Tibial nerve (tissue), 4 donors: ENCODE measurements around the gene SH3GLB2. TPM values are rescaled to one million over a fixed set of nuclear protein-coding genes. Genes with fewer than 3 reads are reported as not detected.

Experiments used
- DNase-seq, 2 donors: peaks; one replicate each; pipeline ENCODE4 v3.0.0-alpha.2; 2019; ENCODE audit warnings: low spot score in 2 of 2
- H3K27ac ChIP-seq, 4 donors: fragments of 200-600 bp; sonication (generic) in 3 of 4; one replicate each; pipeline ENCODE4 v1.5.1; 2017 to 2019; ENCODE audit warnings: mild to moderate bottlenecking in 1 of 4
- H3K27me3 ChIP-seq, 2 donors: fragments of 200-600 bp; sonication (generic) in 1 of 2; one replicate each; pipeline versions ENCODE4 v1.5.1 to v1.6.0; 2017 to 2019
- H3K36me3 ChIP-seq, 3 donors: fragments of 200-600 bp; sonication (generic); one replicate each; pipeline ENCODE4 v1.5.1; 2018 to 2019
- H3K4me1 ChIP-seq, 4 donors: fragments of 200-600 bp; sonication (generic) in 3 of 4; one replicate each; pipeline ENCODE4 v1.5.1; 2017 to 2019
- H3K4me3 ChIP-seq, 4 donors: fragments of 200-600 bp; sonication (generic) in 3 of 4; one replicate each; pipeline ENCODE4 v1.5.1; 2017 to 2019; ENCODE audit warnings: mild to moderate bottlenecking in 1 of 4, moderate library complexity in 1 of 4
- H3K9me3 ChIP-seq, 4 donors: fragments of 200-600 bp; sonication (generic) in 3 of 4; one replicate each; pipeline ENCODE4 v1.5.1; 2017 to 2019
- EP300 ChIP-seq, 2 donors: sonication (generic); formaldehyde crosslinking; IDR thresholded peaks; one replicate each; pipeline ENCODE4 v1.6.1; 2017; ENCODE audit warnings: antibody characterized with exemption in 2 of 2, mild to moderate bottlenecking in 1 of 2
- POLR2A ChIP-seq, 2 donors: fragments of 450-650 bp; IDR thresholded peaks; one replicate each; pipeline ENCODE4 v1.6.1; 2017; ENCODE audit warnings: antibody characterized with exemption in 2 of 2, mild to moderate bottlenecking in 2 of 2, moderate library complexity in 2 of 2
- WGBS, 2 donors: methylation state at CpG; one replicate each; pipeline ENCODE4 v1.1.5; 2018; 5-methylcytosine and 5-hydroxymethylcytosine counted together
- total RNA-seq, 4 donors: library from RNA; depleted of rRNA; stranded (reverse); fragments of >200 nt; gene quantifications; one replicate each; pipeline ENCODE4 v1.1.0, GENCODE V29; 2016
- TF ChIP-seq, protein P1 (sequence below), 5 experiments: fragments of 200-600 bp in 3 of 5; fragments of 450-650 bp in 2 of 5; sonication (generic) in 3 of 5; IDR thresholded peaks; one replicate each; pipeline ENCODE4 v1.5.1; 2016 to 2019; ENCODE audit warnings: antibody characterized with exemption in 5 of 5, mild to moderate bottlenecking in 3 of 5, moderate library complexity in 2 of 5

The SH3GLB2 gene
- total RNA-seq, 4 donors from 2014 or later = 117 to 175 (median 129) TPM

DNA sequence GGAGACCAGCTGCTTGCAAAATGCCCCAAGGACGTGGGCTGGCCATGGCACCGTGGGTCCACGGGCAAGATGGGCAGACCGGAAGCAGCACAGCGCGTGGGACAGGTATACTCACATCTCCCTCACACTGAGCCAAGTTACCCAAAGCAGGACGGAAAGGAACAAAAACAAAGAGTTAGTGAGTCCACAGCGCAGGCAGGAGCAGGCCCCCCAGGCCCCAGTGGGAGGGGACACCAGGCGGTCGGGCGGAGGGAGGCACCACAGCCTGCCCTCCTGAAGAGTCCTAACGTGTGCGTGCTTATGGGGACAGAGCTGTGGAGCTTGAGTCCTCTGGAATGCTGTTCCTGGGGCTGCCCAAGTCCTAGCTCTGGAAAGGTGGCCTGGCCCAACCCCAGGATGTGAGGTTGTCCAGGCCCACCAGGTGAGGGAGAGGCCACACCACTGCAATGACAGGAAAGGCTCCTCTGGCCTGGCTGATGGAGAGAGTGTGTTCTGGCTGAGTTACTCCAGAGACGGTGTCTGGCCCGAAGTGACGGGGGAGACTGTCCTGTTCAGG, 15.2 kb downstream of the SH3GLB2 start:
- H3K4me1 ChIP-seq = peaks cover 0 to 8% (median 0%) of the 10 kb centered on the region in 4 donors
- H3K27ac ChIP-seq = no peak overlapping the region
- H3K4me3 ChIP-seq = no peak overlapping the region
- 88 to 90% methylated on average over 16 of the region's 16 CpGs for whole genome bisulfite sequencing, 2 donors
- TF ChIP-seq, protein P1, sequence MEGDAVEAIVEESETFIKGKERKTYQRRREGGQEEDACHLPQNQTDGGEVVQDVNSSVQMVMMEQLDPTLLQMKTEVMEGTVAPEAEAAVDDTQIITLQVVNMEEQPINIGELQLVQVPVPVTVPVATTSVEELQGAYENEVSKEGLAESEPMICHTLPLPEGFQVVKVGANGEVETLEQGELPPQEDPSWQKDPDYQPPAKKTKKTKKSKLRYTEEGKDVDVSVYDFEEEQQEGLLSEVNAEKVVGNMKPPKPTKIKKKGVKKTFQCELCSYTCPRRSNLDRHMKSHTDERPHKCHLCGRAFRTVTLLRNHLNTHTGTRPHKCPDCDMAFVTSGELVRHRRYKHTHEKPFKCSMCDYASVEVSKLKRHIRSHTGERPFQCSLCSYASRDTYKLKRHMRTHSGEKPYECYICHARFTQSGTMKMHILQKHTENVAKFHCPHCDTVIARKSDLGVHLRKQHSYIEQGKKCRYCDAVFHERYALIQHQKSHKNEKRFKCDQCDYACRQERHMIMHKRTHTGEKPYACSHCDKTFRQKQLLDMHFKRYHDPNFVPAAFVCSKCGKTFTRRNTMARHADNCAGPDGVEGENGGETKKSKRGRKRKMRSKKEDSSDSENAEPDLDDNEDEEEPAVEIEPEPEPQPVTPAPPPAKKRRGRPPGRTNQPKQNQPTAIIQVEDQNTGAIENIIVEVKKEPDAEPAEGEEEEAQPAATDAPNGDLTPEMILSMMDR (IDR thresholded peaks at IDR 0.05) = no peak
- TF ChIP-seq EP300 (IDR thresholded peaks at IDR 0.05) (no peak), POLR2A (IDR thresholded peaks at IDR 0.05) (no peak)
- no peak for DNase-seq
- H3K9me3 ChIP-seq = no peaks in the 10 kb centered on the region
- peaks cover 4 to 76% (median 21%) of the 10 kb centered on the region in 3 donors for H3K36me3 ChIP-seq
- no peaks in the 10 kb centered on the region for H3K27me3 ChIP-seq

DNA sequence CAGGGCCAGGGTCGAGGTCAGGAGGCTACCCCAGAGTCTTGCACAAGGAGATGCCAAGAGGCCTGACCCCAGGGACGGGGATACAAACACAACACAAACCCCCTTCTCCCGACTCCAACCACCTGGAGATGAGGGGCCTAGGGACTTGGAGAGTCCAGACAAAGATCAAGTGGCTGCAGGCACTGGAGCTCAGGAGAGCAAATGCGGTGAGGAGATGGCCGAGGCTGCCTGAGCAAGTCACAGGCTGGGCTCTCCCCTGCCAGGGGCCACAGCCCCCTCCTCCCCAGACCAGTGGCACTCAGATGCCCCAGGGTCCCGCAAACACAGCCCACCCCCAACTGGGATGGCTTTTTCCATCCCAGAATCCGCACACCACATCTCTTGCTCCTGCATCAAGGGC, 15.8 kb downstream of the SH3GLB2 start:
- H3K4me1 ChIP-seq = peaks cover 0 to 14% (median 5%) of the 10 kb centered on the region in 4 donors
- no peak for TF ChIP-seq POLR2A (IDR thresholded peaks at IDR 0.05)
- TF ChIP-seq, protein P1 (IDR thresholded peaks at IDR 0.05) = no peak
- TF ChIP-seq EP300 (IDR thresholded peaks at IDR 0.05) = no peak
- H3K9me3 ChIP-seq = no peaks in the 10 kb centered on the region
- peaks cover 4 to 77% (median 21%) of the 10 kb centered on the region in 3 donors for H3K36me3 ChIP-seq
- no peak overlapping the region for H3K4me3 ChIP-seq
- no peaks in the 10 kb centered on the region for H3K27me3 ChIP-seq
- no peak overlapping the region for H3K27ac ChIP-seq
- DNase-seq = no peak
- 73 to 74% methylated on average over 7 of the region's 7 CpGs for WGBS, 2 donors

DNA sequence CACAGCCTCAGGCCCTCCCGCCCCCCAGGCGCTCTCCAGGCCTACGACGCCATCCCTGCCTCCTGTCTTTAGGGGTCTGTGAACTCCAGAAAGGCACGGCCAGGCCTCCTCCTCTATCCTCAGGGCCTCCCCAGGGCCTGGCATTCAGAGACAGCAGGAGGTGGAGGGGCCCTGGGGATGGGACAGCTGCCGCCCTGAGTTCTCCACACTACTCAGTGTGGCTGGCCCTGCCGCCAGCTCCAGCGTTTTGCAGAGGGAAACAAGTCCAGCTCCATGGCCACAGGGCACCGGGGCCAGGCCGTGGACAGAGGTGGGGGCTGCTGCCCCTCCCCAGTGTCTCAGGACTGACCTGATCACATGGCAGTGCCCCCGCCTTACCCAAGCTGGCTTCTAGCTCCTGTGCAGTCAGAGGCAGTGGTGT, 16.4 kb downstream of the SH3GLB2 start:
- Histone ChIP-seq H3K27ac (no peak overlapping the region), H3K4me3 (no peak overlapping the region), H3K27me3 (no peaks in the 10 kb centered on the region), H3K9me3 (no peaks in the 10 kb centered on the region), H3K36me3 (peaks cover 4 to 79% (median 21%) of the 10 kb centered on the region in 3 donors), H3K4me1 (peaks cover 0 to 20% (median 10%) of the 10 kb centered on the region in 4 donors)
- TF ChIP-seq EP300 (IDR thresholded peaks at IDR 0.05) (no peak), POLR2A (IDR thresholded peaks at IDR 0.05) (no peak)
- TF ChIP-seq, protein P1 (IDR thresholded peaks at IDR 0.05) = no peak
- 80 to 81% methylated on average over 5 to 11 of the region's 11 CpGs for WGBS, 2 donors
- no peak for DNase-seq

DNA sequence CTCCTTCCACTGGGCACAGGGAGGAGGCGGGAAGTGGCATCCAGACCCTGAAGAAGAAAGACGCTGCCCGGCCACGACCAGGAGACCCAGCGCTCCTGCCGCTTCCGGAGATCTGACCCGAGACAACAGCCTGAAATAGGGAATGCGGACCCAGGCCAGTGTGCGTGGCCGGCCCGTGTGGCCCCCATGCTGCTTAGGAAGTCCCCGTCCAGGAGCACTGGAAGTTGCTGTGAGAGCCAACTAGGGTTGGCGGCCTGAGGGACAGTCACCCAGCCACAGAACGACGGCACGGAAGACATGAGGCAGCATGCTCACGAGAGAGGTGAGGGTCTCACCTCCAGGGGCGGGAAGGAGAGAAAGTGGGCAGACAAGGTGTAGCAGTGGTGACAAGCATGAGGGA, 17.0 kb downstream of the SH3GLB2 start:
- H3K27ac ChIP-seq = no peak overlapping the region
- H3K27me3 ChIP-seq = no peaks in the 10 kb centered on the region
- DNase-seq = no peak
- peaks cover 0 to 26% (median 10%) of the 10 kb centered on the region in 4 donors for H3K4me1 ChIP-seq
- H3K9me3 ChIP-seq = no peaks in the 10 kb centered on the region
- no peak overlapping the region for H3K4me3 ChIP-seq
- TF ChIP-seq, protein P1 (IDR thresholded peaks at IDR 0.05) = no peak
- TF ChIP-seq EP300 (IDR thresholded peaks at IDR 0.05) (no peak), POLR2A (IDR thresholded peaks at IDR 0.05) (no peak)
- H3K36me3 ChIP-seq = peaks cover 4 to 85% (median 21%) of the 10 kb centered on the region in 3 donors
- 90 to 93% methylated on average over 19 of the region's 19 CpGs for WGBS, 2 donors

DNA sequence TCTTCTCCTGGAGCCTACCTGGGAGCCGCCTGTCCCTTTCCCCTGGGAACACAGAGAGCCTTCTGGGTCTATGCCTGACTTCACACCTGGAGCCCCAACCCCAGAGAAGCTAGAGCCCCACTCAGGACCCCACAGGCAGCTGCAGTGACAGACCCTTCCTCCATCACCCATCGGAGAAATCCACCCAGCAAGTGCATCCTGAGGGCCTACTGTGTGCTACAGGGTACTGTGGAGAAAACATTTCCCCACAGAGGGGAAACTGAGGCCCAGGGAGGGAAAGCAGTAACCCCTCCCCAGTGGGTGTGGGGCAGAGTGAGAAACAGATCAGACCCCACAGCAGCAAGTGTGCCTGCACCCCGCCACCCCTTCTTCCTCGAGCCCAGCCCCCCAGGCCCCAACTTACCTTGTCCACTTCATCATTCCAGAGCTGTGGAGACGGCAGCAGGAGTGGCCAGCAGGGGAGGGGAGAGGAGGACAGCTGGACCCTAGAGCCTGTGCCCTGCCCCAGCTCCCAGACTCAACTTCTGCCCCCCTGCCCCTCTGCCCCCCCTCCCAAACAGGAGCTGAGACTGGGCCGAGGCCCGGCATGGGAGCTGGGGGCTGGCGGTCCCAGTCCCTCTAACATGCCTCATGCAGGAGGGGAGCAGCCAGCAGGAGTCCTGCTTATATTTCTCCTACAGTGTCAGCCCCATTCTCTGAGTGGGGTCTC, 17.7 kb downstream of the SH3GLB2 start:
- H3K27me3 ChIP-seq = no peaks in the 10 kb centered on the region
- H3K36me3 ChIP-seq = peaks cover 4 to 92% (median 21%) of the 10 kb centered on the region in 3 donors
- peaks cover 0 to 27% (median 10%) of the 10 kb centered on the region in 4 donors for H3K4me1 ChIP-seq
- no peak overlapping the region for H3K27ac ChIP-seq
- TF ChIP-seq EP300 (IDR thresholded peaks at IDR 0.05) (no peak), POLR2A (IDR thresholded peaks at IDR 0.05) (no peak)
- TF ChIP-seq, protein P1 (IDR thresholded peaks at IDR 0.05) = no peak
- no peak overlapping the region for H3K4me3 ChIP-seq
- no peak for DNase-seq
- no peaks in the 10 kb centered on the region for H3K9me3 ChIP-seq
- 81 to 98% methylated on average over 4 to 7 of the region's 8 CpGs for WGBS, 2 donors
